A549 (cell line): ENCODE data around the gene INTS7. TPM values are rescaled to one million over a fixed set of nuclear protein-coding genes. Genes with fewer than 3 reads are reported as not detected.

Experiments used
- ATAC-seq, 2 experiments: fragments of 200-7000 bp in 1 of 2; fragments of >200 bp in 1 of 2; cut with Nextera tagmentation in 1 of 2; cut with Tn5 transposase in 1 of 2; 3 replicates each; pipeline versions ENCODE4 v1.8.0 to v1.9.1; 2018 to 2020; ENCODE audit warnings: mild to moderate bottlenecking in 1 of 2, moderate library complexity in 1 of 2
- CTCF ChIA-PET: fragments of 300-600 bp; sonication (Branson Sonifier 250); formaldehyde crosslinking; extraction: SDS; loops from one replicate; lab custom pipeline; 2021; ENCODE audit warnings: antibody characterized with exemption, inconsistent platforms; lab: Yijun Ruan, JAX
- POLR2A ChIA-PET: fragments of 350-600 bp; formaldehyde crosslinking; extraction: SDS; loops from one replicate; lab custom pipeline; 2021; ENCODE audit warnings: antibody characterized with exemption, inconsistent platforms; lab: Yijun Ruan, JAX
- DNase-seq, 2 experiments: peaks; one replicate each; pipeline versions ENCODE4 v3.0.0 to v3.0.0-alpha.2; 2011 to 2016; ENCODE audit warnings: low read depth in 1 of 2, low spot score in 1 of 2
- FAIRE-seq: peaks from 2 replicates; lab custom pipeline; 2011; peaks lifted over from hg19 to GRCh38; lab: Jason Lieb, UNC
- H3K27ac ChIP-seq, 2 experiments: fragments of >200 bp; sonication (Bioruptor Twin); formaldehyde crosslinking; 3 replicates each; pipeline ENCODE4 v1.5.1; 2016 to 2017
- H3K4me1 ChIP-seq: fragments of >200 bp; sonication (Bioruptor Twin); formaldehyde crosslinking; 3 replicates; pipeline ENCODE4 v1.6.1; 2016
- H3K4me2 ChIP-seq: fragments of >200 bp; sonication (Bioruptor Twin); formaldehyde crosslinking; 3 replicates; pipeline ENCODE4 v1.6.1; 2016
- H3K4me3 ChIP-seq: fragments of >200 bp; sonication (Bioruptor Twin); formaldehyde crosslinking; 3 replicates; pipeline ENCODE4 v1.5.1; 2016
- H3K9me3 ChIP-seq: fragments of >200 bp; sonication (Bioruptor Twin); formaldehyde crosslinking; 3 replicates; pipeline ENCODE4 v1.6.1; 2016
- BHLHE40 ChIP-seq: IDR thresholded peaks from 2 replicates; pipeline ENCODE4 v1.6.1; 2012; ENCODE audit warnings: low read depth, low read length, inconsistent platforms
- CBX2 ChIP-seq: fragments of 200-600 bp; sonication (generic); IDR thresholded peaks from 2 replicates; pipeline ENCODE4 v1.6.1; 2016; ENCODE audit warnings: low read depth, mild to moderate bottlenecking, borderline replicate concordance
- CBX8 ChIP-seq: fragments of 200-600 bp; sonication (generic); IDR thresholded peaks from 2 replicates; pipeline ENCODE4 v1.6.1; 2016
- CEBPB ChIP-seq, 2 experiments: fragments of >200 bp in 1 of 2; sonication (Bioruptor Twin) in 1 of 2; formaldehyde crosslinking in 1 of 2; IDR thresholded peaks; 2 replicates each; pipeline ENCODE4 v1.6.1; 2012 to 2016
- FOSB ChIP-seq: fragments of 250-450 bp; sonication (Bioruptor Pico); IDR thresholded peaks from 2 replicates; pipeline ENCODE4 v1.5.0; 2020; ENCODE audit warnings: mild to moderate bottlenecking, moderate library complexity
- FOXS1 ChIP-seq: fragments of 250-450 bp; sonication (Bioruptor Pico); IDR thresholded peaks from 2 replicates; pipeline ENCODE4 v1.5.0; 2020; ENCODE audit warnings: mild to moderate bottlenecking, moderate library complexity
- GATA3 ChIP-seq: IDR thresholded peaks from 2 replicates; pipeline ENCODE4 v1.6.1; 2012; ENCODE audit warnings: borderline replicate concordance
- HEYL ChIP-seq: fragments of 250-450 bp; sonication (Bioruptor Pico); IDR thresholded peaks from 2 replicates; pipeline ENCODE4 v1.8.0; 2021; ENCODE audit warnings: mild to moderate bottlenecking, moderate library complexity
- HOXA7 ChIP-seq: fragments of 250-450 bp; sonication (Bioruptor Pico); IDR thresholded peaks from 2 replicates; pipeline ENCODE4 v1.5.0; 2020; ENCODE audit warnings: mild to moderate bottlenecking, moderate library complexity
- HOXB13 ChIP-seq: fragments of 250-450 bp; sonication (Bioruptor Pico); IDR thresholded peaks from 2 replicates; pipeline ENCODE4 v1.5.0; 2020; ENCODE audit warnings: low read depth, mild to moderate bottlenecking, moderate library complexity
- JUNB ChIP-seq: fragments of >200 bp; sonication (Bioruptor Twin); formaldehyde crosslinking; IDR thresholded peaks from 2 replicates; pipeline ENCODE4 v1.6.1; 2016
- KDM1A ChIP-seq: fragments of 200-600 bp; sonication (generic); IDR thresholded peaks from 2 replicates; pipeline ENCODE4 v1.6.1; 2016; ENCODE audit warnings: low read depth, mild to moderate bottlenecking
- MAFK ChIP-seq: fragments of 450-650 bp; IDR thresholded peaks from 2 replicates; pipeline ENCODE4 v1.6.1; 2014; ENCODE audit not compliant: partially characterized antibody
- PHF8 ChIP-seq: fragments of 200-600 bp; sonication (generic); IDR thresholded peaks from 2 replicates; pipeline ENCODE4 v1.6.1; 2016; ENCODE audit warnings: low read depth, mild to moderate bottlenecking, antibody characterized with exemption, moderate library complexity, borderline replicate concordance
- RFX5 ChIP-seq: fragments of 450-650 bp; IDR thresholded peaks from 2 replicates; pipeline ENCODE4 v1.7.1; 2014; ENCODE audit warnings: antibody characterized with exemption, mild to moderate bottlenecking, moderate library complexity
- TFCP2L1 ChIP-seq: fragments of 250-450 bp; sonication (Bioruptor Pico); IDR thresholded peaks from 2 replicates; pipeline ENCODE4 v1.5.0; 2021; ENCODE audit warnings: mild to moderate bottlenecking
- ZC3H11A ChIP-seq: fragments of 450-650 bp; IDR thresholded peaks from 2 replicates; pipeline ENCODE4 v1.6.1; 2014; ENCODE audit warnings: antibody characterized with exemption, mild to moderate bottlenecking
- ZSCAN20 ChIP-seq: fragments of 250-450 bp; sonication (Bioruptor Pico); IDR thresholded peaks from 2 replicates; pipeline ENCODE4 v1.8.0; 2022; ENCODE audit warnings: mild to moderate bottlenecking, moderate library complexity
- WGBS: methylation state at CpG from one replicate; pipeline ENCODE4 v1.1.6; 2017; ENCODE audit errors: missing lambda C conversion rate; 5-methylcytosine and 5-hydroxymethylcytosine counted together
- polyA plus RNA-seq, 4 experiments: library from polyadenylated mRNA; depleted of rRNA in 3 of 4; stranded (reverse); fragments of >200 nt; fragmentation: RNase III in 1 of 4; extraction: RNeasy Plus Mini Kit Qiagen cat#74134 plus additional on column Dnase treatment in 1 of 4; gene quantifications; 2 replicates in 3 of 4; 3 replicates in 1 of 4; pipeline ENCODE4 v1.2.3, GENCODE V29; 2011 to 2017
- TF ChIP-seq, protein P1 (sequence below): IDR thresholded peaks from 2 replicates; pipeline ENCODE4 v1.6.1; 2012
- TF ChIP-seq, protein P2 (sequence below): fragments of 450-650 bp; IDR thresholded peaks from 2 replicates; pipeline ENCODE4 v1.6.1; 2014; ENCODE audit warnings: antibody characterized with exemption
- TF ChIP-seq, protein P3 (sequence below): IDR thresholded peaks from 2 replicates; pipeline ENCODE4 v1.6.1; 2012; ENCODE audit warnings: low read depth, borderline replicate concordance
- TF ChIP-seq, protein P4 (sequence below): fragments of >200 bp; sonication (Bioruptor Twin); formaldehyde crosslinking; IDR thresholded peaks from 2 replicates; pipeline ENCODE4 v1.6.1; 2016
- TF ChIP-seq, protein P5 (sequence below): fragments of 150-350 bp; IDR thresholded peaks from 2 replicates; pipeline ENCODE4 v1.6.1; 2014; ENCODE audit warnings: low read depth, mild to moderate bottlenecking, low read length

INTS7 gene
- polyA plus RNA-seq, 2 of the 4 experiments (the other 2 are of a cell fraction): 21.5 to 47.2 TPM

DNA sequence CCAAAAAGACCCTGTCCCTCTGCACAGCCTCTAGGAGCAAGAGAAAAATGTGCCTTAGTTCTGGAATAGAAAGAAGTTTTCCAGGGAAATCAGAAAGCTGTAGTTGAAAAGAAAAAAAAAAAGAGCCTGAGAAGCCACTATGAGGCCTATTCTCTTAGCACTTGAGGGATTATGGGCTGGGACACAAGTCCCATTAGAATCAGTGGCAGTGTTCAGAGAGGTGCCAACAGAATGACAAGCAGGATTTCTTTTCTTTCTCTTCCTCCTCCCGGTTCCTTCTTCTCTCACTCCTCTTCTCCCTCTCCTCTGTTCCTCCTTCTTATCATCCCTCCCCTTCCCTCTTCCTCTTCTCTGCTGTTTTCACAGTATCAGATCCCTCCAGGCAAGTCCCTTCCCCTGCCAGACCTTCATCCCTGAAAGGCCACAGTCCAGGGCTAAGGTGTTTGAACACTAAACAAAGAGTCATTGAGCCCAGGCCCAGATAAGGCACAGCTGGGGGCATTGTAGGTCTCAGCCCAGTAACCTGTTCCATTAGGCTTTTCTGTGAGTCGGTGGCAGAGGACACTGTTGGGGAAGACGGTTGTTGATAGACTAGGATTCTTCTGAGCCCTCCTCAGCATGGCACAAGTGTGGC lies 140.1 kb downstream of the INTS7 start (continued):
- no peak for TF ChIP-seq RFX5
- TF ChIP-seq, protein P1, sequence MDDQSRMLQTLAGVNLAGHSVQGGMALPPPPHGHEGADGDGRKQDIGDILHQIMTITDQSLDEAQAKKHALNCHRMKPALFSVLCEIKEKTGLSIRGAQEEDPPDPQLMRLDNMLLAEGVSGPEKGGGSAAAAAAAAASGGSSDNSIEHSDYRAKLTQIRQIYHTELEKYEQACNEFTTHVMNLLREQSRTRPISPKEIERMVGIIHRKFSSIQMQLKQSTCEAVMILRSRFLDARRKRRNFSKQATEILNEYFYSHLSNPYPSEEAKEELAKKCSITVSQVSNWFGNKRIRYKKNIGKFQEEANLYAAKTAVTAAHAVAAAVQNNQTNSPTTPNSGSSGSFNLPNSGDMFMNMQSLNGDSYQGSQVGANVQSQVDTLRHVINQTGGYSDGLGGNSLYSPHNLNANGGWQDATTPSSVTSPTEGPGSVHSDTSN: no peak
- TF ChIP-seq, all 56 proteins: peak for 0

DNA sequence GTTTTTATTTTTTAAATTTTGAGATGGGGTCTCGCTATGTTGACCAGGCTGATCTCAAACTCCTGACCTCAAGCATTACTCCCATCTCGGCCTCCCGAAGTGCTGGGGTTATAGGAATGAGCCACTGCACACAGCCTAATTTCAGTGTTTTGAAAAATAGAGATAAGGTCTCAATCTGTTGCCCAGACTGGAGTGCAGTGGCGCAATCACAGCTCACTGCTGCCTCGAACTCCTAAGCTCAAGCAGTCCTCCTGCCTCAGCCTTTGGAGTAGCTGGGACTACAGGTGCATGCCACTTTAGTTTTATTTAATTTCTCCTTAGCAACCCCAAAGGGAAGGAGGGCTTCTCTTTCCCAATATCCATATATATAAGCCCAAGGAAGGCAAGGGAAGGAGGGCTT lies 141.0 kb downstream of the INTS7 start:
- H3K4me3 ChIP-seq: no peak overlapping the region
- FAIRE-seq: no peak
- H3K27ac ChIP-seq: no peak overlapping the region
- WGBS: 85% methylated on average over 5 of the region's 5 CpGs
- no peak for ATAC-seq
- no peak overlapping the region for H3K4me2 ChIP-seq
- no peaks in the 10 kb centered on the region for H3K9me3 ChIP-seq
- no peak for DNase-seq
- CTCF ChIA-PET: interaction anchor here (1.3 kb wide), 1 partner anchor 51 kb away, joined by 6 read pairs; no protein-coding TSS in a partner anchor
- POLR2A ChIA-PET: no interaction called here
- peak in 1 of 2 experiments; percentile 24; a peak in 1 of 4 replicates for TF ChIP-seq CEBPB (IDR thresholded peaks at IDR 0.05)
- no peak for TF ChIP-seq HOXA7 (CRISPR knock-in tag)
- H3K4me1 ChIP-seq: peaks cover 30% of the 10 kb centered on the region

DNA sequence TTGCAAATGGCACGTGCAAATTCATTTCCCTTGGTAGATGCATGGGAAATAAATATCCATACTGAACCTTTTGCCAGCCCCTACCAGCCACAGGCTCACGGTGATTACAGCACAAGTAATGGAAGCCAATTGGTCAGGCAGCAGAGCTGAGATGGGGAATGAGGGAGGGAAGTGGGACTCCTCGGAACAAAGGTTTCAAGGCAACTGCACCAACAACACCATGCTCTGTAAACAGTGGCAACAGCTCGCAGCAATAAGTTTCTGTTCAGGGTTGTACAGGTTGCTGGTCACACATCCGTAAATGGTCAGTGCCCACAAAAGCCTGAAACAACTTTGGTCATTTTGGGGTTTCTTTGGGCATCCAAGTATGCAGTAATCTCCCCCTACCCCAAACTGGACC lies 142.1 kb downstream of the INTS7 start:
- no peak for ATAC-seq
- H3K4me1 ChIP-seq: peaks cover 30% of the 10 kb centered on the region
- no peak for DNase-seq
- no peak overlapping the region for H3K4me3 ChIP-seq
- 75% methylated on average over 5 of the region's 5 CpGs for WGBS
- no peak for TF ChIP-seq HEYL (CRISPR knock-in tag)
- TF ChIP-seq JUNB: no peak
- no peak for TF ChIP-seq BHLHE40
- TF ChIP-seq, protein P2, sequence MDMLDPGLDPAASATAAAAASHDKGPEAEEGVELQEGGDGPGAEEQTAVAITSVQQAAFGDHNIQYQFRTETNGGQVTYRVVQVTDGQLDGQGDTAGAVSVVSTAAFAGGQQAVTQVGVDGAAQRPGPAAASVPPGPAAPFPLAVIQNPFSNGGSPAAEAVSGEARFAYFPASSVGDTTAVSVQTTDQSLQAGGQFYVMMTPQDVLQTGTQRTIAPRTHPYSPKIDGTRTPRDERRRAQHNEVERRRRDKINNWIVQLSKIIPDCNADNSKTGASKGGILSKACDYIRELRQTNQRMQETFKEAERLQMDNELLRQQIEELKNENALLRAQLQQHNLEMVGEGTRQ: no peak
- TF ChIP-seq, protein P3, sequence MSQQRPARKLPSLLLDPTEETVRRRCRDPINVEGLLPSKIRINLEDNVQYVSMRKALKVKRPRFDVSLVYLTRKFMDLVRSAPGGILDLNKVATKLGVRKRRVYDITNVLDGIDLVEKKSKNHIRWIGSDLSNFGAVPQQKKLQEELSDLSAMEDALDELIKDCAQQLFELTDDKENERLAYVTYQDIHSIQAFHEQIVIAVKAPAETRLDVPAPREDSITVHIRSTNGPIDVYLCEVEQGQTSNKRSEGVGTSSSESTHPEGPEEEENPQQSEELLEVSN: no peak
- no peak for TF ChIP-seq GATA3
- no peak for TF ChIP-seq ZC3H11A
- TF ChIP-seq, protein P1: no peak
- TF ChIP-seq FOXS1: no peak
- TF ChIP-seq FOSB: no peak
- TF ChIP-seq, all 56 proteins: peak for 0
- no peak for FAIRE-seq
- POLR2A ChIA-PET: no interaction called here
- Histone ChIP-seq H3K9me3 (no peaks in the 10 kb centered on the region), H3K4me2 (no peak overlapping the region), H3K27ac (no peak overlapping the region)
- CTCF ChIA-PET: interaction anchor here (1.3 to 1.5 kb wide), 2 partner anchors 9 to 195 kb away, joined by 4 read pairs; no protein-coding TSS in a partner anchor

DNA sequence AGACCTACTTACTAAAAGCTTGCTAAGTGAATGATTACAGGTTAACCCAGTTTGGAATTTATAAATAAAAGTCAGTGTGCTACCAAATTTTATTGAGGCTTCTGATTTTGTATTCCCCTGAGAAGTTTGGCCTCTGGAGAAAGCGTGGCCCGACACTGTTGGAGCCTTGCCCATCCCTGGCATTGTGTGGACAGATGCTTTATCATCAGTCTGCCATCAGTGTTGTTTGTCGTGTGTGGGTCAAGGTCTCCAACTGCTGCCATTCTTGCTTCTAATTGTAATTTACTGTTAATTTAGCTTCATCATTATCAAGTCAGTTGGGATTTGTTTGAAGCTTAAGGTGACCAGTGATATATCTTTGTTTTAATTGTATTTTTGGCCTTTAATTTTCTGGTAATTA lies 142.8 kb downstream of the INTS7 start:
- DNase-seq (no peak), ATAC-seq (no peak), FAIRE-seq (no peak)
- ChIA-PET CTCF (interaction anchor here (1.3 to 1.5 kb wide), 2 partner anchors 9 to 194 kb away, joined by 4 read pairs; no protein-coding TSS in a partner anchor), POLR2A (no interaction called here)
- Histone ChIP-seq H3K4me2 (no peak overlapping the region), H3K4me1 (peaks cover 27% of the 10 kb centered on the region), H3K27ac (no peak overlapping the region), H3K9me3 (no peaks in the 10 kb centered on the region), H3K4me3 (no peak overlapping the region)
- 61% methylated on average over 3 of the region's 3 CpGs for WGBS
- TF ChIP-seq CBX2 (no peak), RFX5 (no peak), ZSCAN20 (CRISPR knock-in tag) (no peak), TFCP2L1 (CRISPR knock-in tag) (no peak), PHF8 (no peak), CBX8 (no peak), HOXB13 (no peak), KDM1A (no peak), MAFK (no peak), FOXS1 (no peak)
- TF ChIP-seq, protein P4, sequence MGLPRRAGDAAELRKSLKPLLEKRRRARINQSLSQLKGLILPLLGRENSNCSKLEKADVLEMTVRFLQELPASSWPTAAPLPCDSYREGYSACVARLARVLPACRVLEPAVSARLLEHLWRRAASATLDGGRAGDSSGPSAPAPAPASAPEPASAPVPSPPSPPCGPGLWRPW: no peak
- TF ChIP-seq, protein P1: no peak
- TF ChIP-seq, protein P5, sequence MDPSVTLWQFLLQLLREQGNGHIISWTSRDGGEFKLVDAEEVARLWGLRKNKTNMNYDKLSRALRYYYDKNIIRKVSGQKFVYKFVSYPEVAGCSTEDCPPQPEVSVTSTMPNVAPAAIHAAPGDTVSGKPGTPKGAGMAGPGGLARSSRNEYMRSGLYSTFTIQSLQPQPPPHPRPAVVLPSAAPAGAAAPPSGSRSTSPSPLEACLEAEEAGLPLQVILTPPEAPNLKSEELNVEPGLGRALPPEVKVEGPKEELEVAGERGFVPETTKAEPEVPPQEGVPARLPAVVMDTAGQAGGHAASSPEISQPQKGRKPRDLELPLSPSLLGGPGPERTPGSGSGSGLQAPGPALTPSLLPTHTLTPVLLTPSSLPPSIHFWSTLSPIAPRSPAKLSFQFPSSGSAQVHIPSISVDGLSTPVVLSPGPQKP: no peak
